ENCODE measurements around the gene WDR27. TPM values are rescaled to one million over a fixed set of nuclear protein-coding genes. Genes with fewer than 3 reads are reported as not detected.

Gene WDR27
- total RNA-seq, 2 experiments from 2014 or later, result 48.8 to 49.6 TPM

DNA sequence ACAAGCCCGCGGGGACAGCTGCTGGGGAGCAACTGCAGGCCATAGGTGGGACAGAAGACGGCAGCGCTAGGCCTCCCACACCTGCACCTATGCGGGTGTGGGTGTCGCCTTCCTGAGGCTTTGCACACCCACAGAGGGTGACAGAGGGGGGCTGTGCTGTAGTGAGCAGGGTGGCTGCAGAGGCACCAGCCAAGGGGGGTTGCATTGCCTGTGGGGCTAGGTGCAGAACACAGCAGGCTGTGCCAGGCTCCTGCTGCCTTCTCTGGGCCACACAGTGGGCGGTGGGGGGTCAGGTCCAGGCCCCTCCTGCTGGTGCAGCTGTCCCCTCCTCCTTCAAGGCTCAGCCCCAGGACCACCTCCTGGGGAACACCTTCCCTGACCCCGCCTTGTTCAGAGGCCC lies 75.7 kb downstream of the WDR27 start:
- H3K4me1 Mint-ChIP-seq (ENCODE audit: low read depth), result no peaks in the 10 kb centered on the region
- no peaks in the 10 kb centered on the region for H3K9me3 Mint-ChIP-seq
- DNase-seq (no peak), ATAC-seq (no peak)
- ChIA-PET CTCF (no interaction called here), POLR2A (interaction anchor here (0.5 kb wide), 1 partner anchor 30 kb away, joined by 3 read pairs; no protein-coding TSS in a partner anchor)
- H3K4me3 Mint-ChIP-seq, result no peak overlapping the region
- H3K27ac Mint-ChIP-seq, result no peak overlapping the region
- no peaks in the 10 kb centered on the region for H3K27me3 Mint-ChIP-seq
- intact Hi-C loops (cut with micrococcal nuclease), result no loop called here
- H3K36me3 Mint-ChIP-seq (ENCODE audit: low read depth), result no peaks in the 10 kb centered on the region
- TF ChIP-seq, protein P1, sequence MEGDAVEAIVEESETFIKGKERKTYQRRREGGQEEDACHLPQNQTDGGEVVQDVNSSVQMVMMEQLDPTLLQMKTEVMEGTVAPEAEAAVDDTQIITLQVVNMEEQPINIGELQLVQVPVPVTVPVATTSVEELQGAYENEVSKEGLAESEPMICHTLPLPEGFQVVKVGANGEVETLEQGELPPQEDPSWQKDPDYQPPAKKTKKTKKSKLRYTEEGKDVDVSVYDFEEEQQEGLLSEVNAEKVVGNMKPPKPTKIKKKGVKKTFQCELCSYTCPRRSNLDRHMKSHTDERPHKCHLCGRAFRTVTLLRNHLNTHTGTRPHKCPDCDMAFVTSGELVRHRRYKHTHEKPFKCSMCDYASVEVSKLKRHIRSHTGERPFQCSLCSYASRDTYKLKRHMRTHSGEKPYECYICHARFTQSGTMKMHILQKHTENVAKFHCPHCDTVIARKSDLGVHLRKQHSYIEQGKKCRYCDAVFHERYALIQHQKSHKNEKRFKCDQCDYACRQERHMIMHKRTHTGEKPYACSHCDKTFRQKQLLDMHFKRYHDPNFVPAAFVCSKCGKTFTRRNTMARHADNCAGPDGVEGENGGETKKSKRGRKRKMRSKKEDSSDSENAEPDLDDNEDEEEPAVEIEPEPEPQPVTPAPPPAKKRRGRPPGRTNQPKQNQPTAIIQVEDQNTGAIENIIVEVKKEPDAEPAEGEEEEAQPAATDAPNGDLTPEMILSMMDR (IDR thresholded peaks at IDR 0.05), result no peak

DNA sequence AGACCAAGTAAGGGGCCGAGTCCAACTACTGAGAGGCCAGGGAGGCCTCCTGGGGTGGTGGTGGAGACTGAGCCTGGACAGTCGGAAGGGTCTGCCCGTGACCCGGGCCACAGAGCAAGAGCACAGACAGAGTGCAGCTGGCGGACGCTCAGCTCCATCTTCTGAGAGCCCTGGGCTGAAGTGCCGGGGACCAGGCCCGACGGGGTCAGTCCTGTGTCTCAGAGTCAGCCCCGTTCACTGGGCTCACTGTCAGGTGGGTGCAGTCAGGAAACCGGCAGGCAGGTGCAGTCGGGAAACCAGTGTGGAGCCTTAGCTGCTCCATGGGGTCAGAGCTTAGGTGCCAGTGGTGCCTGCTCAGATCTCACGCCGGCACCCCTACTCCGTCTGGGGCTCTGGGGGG lies 76.5 kb downstream of the WDR27 start:
- DNase-seq, result no peak
- Mint-ChIP-seq H3K4me3 (no peak overlapping the region), H3K4me1 (ENCODE audit: low read depth) (no peaks in the 10 kb centered on the region), H3K36me3 (ENCODE audit: low read depth) (no peaks in the 10 kb centered on the region), H3K27me3 (no peaks in the 10 kb centered on the region), H3K27ac (no peak overlapping the region), H3K9me3 (no peaks in the 10 kb centered on the region)
- intact Hi-C loops (cut with micrococcal nuclease), result no loop called here
- ATAC-seq, result no peak
- POLR2A ChIA-PET, result no interaction called here
- CTCF ChIA-PET, result no interaction called here
- TF ChIP-seq, protein P1 (IDR thresholded peaks at IDR 0.05), result no peak

DNA sequence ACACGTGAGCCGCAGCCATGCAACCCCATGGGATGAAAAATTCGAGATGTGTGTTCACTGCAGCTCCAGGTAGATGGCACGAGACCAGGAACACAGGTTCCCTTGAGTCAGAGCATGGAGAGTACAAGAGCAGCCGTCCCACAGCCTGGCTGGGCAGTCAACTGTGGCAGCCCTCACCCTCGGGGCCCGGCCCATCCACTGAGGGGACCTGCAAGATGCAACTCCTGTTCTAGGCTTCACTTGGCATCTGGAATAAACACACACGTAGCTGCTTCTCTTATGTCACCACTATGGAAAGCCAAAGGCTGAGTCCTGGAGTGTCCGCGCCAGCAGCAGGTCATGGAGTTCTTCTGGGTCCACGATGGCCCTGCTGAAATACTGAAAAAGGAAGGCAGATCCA lies 77.0 kb downstream of the WDR27 start:
- no peaks in the 10 kb centered on the region for H3K4me1 Mint-ChIP-seq (ENCODE audit: low read depth)
- TF ChIP-seq, protein P1 (IDR thresholded peaks at IDR 0.05), result no peak
- CTCF ChIA-PET, result no interaction called here

DNA sequence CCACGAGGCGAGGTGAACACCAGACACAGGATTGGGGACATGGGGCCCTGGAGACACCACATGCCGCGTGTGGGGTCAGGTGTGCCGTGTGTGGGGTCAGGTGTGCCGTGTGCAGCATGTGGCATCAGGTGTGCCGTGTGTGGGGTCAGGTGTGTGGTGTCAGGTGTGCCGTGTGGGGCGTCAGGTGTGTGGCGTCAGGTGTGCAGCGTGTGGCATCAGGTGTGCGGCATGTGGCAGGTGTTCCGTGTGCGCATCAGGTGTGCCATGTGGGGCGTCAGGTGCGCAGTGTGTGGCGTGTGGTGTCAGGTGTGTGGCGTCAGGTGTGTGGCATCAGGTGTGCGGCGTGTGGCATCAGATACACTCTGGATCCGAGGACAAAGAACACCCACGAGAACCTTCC lies 77.9 kb downstream of the WDR27 start:
- intact Hi-C loops (cut with micrococcal nuclease), result no loop called here
- H3K4me1 Mint-ChIP-seq (ENCODE audit: low read depth), result no peaks in the 10 kb centered on the region
- no peaks in the 10 kb centered on the region for H3K36me3 Mint-ChIP-seq (ENCODE audit: low read depth)
- DNase-seq (no peak), ATAC-seq (no peak)
- no peak overlapping the region for H3K27ac Mint-ChIP-seq
- CTCF ChIA-PET, result no interaction called here
- POLR2A ChIA-PET, result interaction anchor here (1.2 kb wide), 1 partner anchor 30 kb away, joined by 4 read pairs; no protein-coding TSS in a partner anchor
- H3K27me3 Mint-ChIP-seq, result no peaks in the 10 kb centered on the region
- TF ChIP-seq, protein P1 (IDR thresholded peaks at IDR 0.05), result no peak
- H3K9me3 Mint-ChIP-seq, result no peaks in the 10 kb centered on the region
- no peak overlapping the region for H3K4me3 Mint-ChIP-seq

More for the DNA sequence above, 77.0 kb downstream of the WDR27 start:
- POLR2A ChIA-PET, result no interaction called here
- Mint-ChIP-seq H3K4me3 (no peak overlapping the region), H3K36me3 (ENCODE audit: low read depth) (no peaks in the 10 kb centered on the region), H3K27ac (no peak overlapping the region), H3K27me3 (no peaks in the 10 kb centered on the region), H3K9me3 (no peaks in the 10 kb centered on the region)
- intact Hi-C loops (cut with micrococcal nuclease), result no loop called here
- ATAC-seq (no peak), DNase-seq (no peak)

DNA sequence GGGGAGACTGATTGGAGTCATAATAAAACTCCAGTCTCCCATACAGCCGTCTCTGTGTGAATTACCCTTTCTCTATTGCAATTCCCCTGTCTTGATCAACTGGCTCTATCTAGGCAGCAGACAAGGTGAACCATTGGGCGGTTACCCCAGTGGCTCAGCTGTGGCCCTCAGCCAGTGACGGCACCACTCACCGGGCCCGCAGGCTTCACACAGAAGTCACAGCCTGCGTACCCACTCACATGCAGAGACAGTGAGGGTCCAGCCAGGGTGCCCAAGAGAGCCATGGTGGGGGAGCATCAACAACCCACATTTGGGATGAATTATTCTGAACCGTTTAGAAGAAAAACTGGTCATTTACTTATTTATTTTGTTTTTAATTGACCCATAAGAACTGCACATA lies 78.5 kb downstream of the WDR27 start:
- H3K27me3 Mint-ChIP-seq, result no peaks in the 10 kb centered on the region
- intact Hi-C loops (cut with micrococcal nuclease), result no loop called here
- POLR2A ChIA-PET, result interaction anchor here (1.2 kb wide), 1 partner anchor 31 kb away, joined by 4 read pairs; no protein-coding TSS in a partner anchor

More for the DNA sequence above, 78.5 kb downstream of the WDR27 start:
- peak overlapping the region; percentile 17 for H3K27ac Mint-ChIP-seq
- DNase-seq (no peak), ATAC-seq (no peak)
- TF ChIP-seq, protein P1 (IDR thresholded peaks at IDR 0.05), result no peak
- CTCF ChIA-PET, result no interaction called here
- no peaks in the 10 kb centered on the region for H3K36me3 Mint-ChIP-seq (ENCODE audit: low read depth)
- H3K4me1 Mint-ChIP-seq (ENCODE audit: low read depth), result no peaks in the 10 kb centered on the region
- no peaks in the 10 kb centered on the region for H3K9me3 Mint-ChIP-seq
- H3K4me3 Mint-ChIP-seq, result no peak overlapping the region
